ENCODE data around the gene ZNF208.

Gene ZNF208

GRCh38 chr19:21915411-21915810 lies 95.3 kb downstream of the ZNF208 start:
- no peak for DNase-seq (ENCODE audit: low read depth)

GRCh38 chr19:21912654-21913053 lies 98.1 kb downstream of the ZNF208 start:
- DNase-seq (ENCODE audit: low read depth), result peak; percentile 33
- no peak overlapping the region for H3K4me3 ChIP-seq (ENCODE audit: low read depth, low read length)
- TF ChIP-seq CTCF (IDR thresholded peaks at IDR 0.05; ENCODE audit: low read depth, low read length) (peak; percentile 46), POLR2A (IDR thresholded peaks at IDR 0.05; ENCODE audit: extremely low read depth, insufficient read length) (no peak)

More at GRCh38 chr19:21915411-21915810, 95.3 kb downstream of the ZNF208 start:
- no peak overlapping the region for H3K4me3 ChIP-seq (ENCODE audit: low read depth, low read length)
- TF ChIP-seq CTCF (IDR thresholded peaks at IDR 0.05; ENCODE audit: low read depth, low read length), result no peak
- no peak for TF ChIP-seq MAX (IDR thresholded peaks at IDR 0.05; ENCODE audit: low read depth, low read length)
- TF ChIP-seq MYC (IDR thresholded peaks at IDR 0.05; ENCODE audit: low read depth, low read length), result no peak
- TF ChIP-seq POLR2A (IDR thresholded peaks at IDR 0.05; ENCODE audit: extremely low read depth, insufficient read length), result no peak

- no peak overlapping the region for H3K4me3 ChIP-seq (ENCODE audit: low read depth, low read length)
- TF ChIP-seq MYC (IDR thresholded peaks at IDR 0.05; ENCODE audit: low read depth, low read length) (no peak), CTCF (IDR thresholded peaks at IDR 0.05; ENCODE audit: low read depth, low read length) (no peak), MAX (IDR thresholded peaks at IDR 0.05; ENCODE audit: low read depth, low read length) (no peak), POLR2A (IDR thresholded peaks at IDR 0.05; ENCODE audit: extremely low read depth, insufficient read length) (no peak)
- no peak for DNase-seq (ENCODE audit: low read depth)
Measured at GRCh38 chr19:21910318-21910717, 100.4 kb downstream of the ZNF208 start.

- H3K4me3 ChIP-seq (ENCODE audit: low read depth, low read length), result no peak overlapping the region
- no peak for DNase-seq (ENCODE audit: low read depth)
- TF ChIP-seq CTCF (IDR thresholded peaks at IDR 0.05; ENCODE audit: low read depth, low read length) (no peak), MYC (IDR thresholded peaks at IDR 0.05; ENCODE audit: low read depth, low read length) (no peak), POLR2A (IDR thresholded peaks at IDR 0.05; ENCODE audit: extremely low read depth, insufficient read length) (no peak), MAX (IDR thresholded peaks at IDR 0.05; ENCODE audit: low read depth, low read length) (no peak)
Measured at GRCh38 chr19:21908066-21908465, 102.7 kb downstream of the ZNF208 start.

GRCh38 chr19:21907516-21907915 lies 103.2 kb downstream of the ZNF208 start:
- TF ChIP-seq MAX (IDR thresholded peaks at IDR 0.05; ENCODE audit: low read depth, low read length) (no peak), MYC (IDR thresholded peaks at IDR 0.05; ENCODE audit: low read depth, low read length) (no peak), POLR2A (IDR thresholded peaks at IDR 0.05; ENCODE audit: extremely low read depth, insufficient read length) (no peak), CTCF (IDR thresholded peaks at IDR 0.05; ENCODE audit: low read depth, low read length) (no peak)
- no peak overlapping the region for H3K4me3 ChIP-seq (ENCODE audit: low read depth, low read length)
- no peak for DNase-seq (ENCODE audit: low read depth)

- DNase-seq (ENCODE audit: low read depth), result no peak
- TF ChIP-seq CTCF (IDR thresholded peaks at IDR 0.05; ENCODE audit: low read depth, low read length), result no peak
- TF ChIP-seq MAX (IDR thresholded peaks at IDR 0.05; ENCODE audit: low read depth, low read length), result no peak
- TF ChIP-seq POLR2A (IDR thresholded peaks at IDR 0.05; ENCODE audit: extremely low read depth, insufficient read length), result no peak
- no peak for TF ChIP-seq MYC (IDR thresholded peaks at IDR 0.05; ENCODE audit: low read depth, low read length)
- no peak overlapping the region for H3K4me3 ChIP-seq (ENCODE audit: low read depth, low read length)
Measured at GRCh38 chr19:21902571-21902970, 108.2 kb downstream of the ZNF208 start.

All from NB4 (cell line).